NB4 (cell line): ENCODE measurements around the gene DTL.

Source experiments
- DNase-seq: peaks from one replicate; pipeline ENCODE4 v3.0.0; 2010; ENCODE audit warnings: low read depth
- H3K4me3 ChIP-seq: one replicate; pipeline ENCODE4 v1.5.1; 2011; ENCODE audit warnings: mild to moderate bottlenecking, low read depth, low read length, moderate library complexity
- MYC ChIP-seq: IDR thresholded peaks from 2 replicates; pipeline ENCODE4 v1.6.1; 2011; ENCODE audit warnings: low read depth, low read length
- POLR2A ChIP-seq: IDR thresholded peaks from 2 replicates; pipeline ENCODE4 v1.6.1; 2011; ENCODE audit warnings: mild to moderate bottlenecking; ENCODE audit not compliant: insufficient read length; ENCODE audit errors: extremely low read depth
- TF ChIP-seq, protein P1 (sequence below): IDR thresholded peaks from one replicate; pipeline ENCODE4 v1.5.1; 2012; ENCODE audit warnings: low read depth, low read length
- TF ChIP-seq, protein P2 (sequence below): IDR thresholded peaks from 2 replicates; pipeline ENCODE4 v1.6.1; 2011; ENCODE audit warnings: low read depth, low read length

The DTL gene

DNA sequence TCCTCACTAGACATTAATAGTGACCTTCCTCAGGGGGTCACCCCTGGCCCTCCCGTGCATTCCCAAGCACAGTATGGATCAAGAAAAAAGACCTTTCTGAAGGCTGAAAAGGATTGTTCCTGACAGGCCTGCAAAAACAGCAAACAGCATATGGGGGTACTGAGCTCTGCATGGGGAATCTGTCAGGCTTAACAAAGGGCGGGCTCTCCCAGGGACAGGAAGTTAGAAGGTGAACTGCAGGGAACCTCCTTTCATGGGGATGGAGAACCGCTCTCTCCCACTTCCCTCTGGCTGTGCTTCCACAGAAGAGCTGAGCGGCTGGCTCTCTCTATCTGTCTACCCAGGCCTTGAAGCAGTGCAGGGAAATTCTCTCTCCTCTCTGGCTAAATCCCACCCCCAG lies 91.7 kb downstream of the DTL start:
- TF ChIP-seq, protein P1, sequence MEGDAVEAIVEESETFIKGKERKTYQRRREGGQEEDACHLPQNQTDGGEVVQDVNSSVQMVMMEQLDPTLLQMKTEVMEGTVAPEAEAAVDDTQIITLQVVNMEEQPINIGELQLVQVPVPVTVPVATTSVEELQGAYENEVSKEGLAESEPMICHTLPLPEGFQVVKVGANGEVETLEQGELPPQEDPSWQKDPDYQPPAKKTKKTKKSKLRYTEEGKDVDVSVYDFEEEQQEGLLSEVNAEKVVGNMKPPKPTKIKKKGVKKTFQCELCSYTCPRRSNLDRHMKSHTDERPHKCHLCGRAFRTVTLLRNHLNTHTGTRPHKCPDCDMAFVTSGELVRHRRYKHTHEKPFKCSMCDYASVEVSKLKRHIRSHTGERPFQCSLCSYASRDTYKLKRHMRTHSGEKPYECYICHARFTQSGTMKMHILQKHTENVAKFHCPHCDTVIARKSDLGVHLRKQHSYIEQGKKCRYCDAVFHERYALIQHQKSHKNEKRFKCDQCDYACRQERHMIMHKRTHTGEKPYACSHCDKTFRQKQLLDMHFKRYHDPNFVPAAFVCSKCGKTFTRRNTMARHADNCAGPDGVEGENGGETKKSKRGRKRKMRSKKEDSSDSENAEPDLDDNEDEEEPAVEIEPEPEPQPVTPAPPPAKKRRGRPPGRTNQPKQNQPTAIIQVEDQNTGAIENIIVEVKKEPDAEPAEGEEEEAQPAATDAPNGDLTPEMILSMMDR, result no peak
- no peak for TF ChIP-seq MYC
- TF ChIP-seq, protein P2, sequence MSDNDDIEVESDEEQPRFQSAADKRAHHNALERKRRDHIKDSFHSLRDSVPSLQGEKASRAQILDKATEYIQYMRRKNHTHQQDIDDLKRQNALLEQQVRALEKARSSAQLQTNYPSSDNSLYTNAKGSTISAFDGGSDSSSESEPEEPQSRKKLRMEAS, result no peak
- TF ChIP-seq POLR2A, result no peak
- no peak for DNase-seq
- H3K4me3 ChIP-seq, result no peak overlapping the region

DNA sequence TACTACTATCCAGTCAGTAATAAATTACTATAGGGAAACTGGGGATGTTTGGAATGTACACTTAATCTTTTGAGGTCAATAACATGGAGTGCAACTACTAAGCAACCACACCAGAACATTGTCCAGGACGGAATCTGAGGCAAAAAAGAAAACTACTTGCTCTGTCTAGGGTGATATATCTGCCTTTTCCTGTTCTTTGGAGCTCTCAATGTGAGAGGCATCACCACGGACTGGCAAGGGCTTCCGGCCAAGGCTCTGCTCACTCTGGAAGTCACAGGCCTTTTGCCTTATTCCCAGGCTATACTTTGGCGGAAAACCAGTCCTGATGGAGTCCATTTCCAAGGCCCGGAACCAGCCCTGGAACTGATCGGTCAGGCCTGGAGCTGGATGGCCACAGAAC lies 94.2 kb downstream of the DTL start:
- DNase-seq, result no peak
- TF ChIP-seq MYC (no peak), POLR2A (no peak)
- TF ChIP-seq, protein P2, result no peak
- H3K4me3 ChIP-seq, result no peak overlapping the region

DNA sequence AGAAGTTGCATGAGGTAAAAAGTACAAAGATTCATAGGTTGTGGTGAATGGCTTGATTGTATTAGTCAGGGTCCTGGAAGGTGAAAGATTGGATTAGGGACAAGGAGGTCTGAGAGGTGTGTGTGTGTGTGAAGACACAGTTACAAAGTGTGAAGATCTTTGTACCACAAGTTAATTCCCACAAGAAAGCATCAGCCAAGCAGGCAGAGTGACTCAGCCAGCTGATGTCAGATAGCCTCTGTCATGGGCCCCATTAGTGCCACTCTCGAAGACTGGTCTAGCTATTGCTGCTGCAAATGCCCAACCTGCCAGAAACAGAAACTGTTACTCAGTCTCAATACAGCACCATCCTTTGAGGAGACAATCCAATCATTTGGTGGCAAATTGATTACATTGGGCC lies 96.5 kb downstream of the DTL start:
- no peak for DNase-seq
- no peak for TF ChIP-seq MYC
- TF ChIP-seq, protein P2, result no peak
- TF ChIP-seq POLR2A, result no peak
- TF ChIP-seq, protein P1, result no peak
- H3K4me3 ChIP-seq, result no peak overlapping the region

DNA sequence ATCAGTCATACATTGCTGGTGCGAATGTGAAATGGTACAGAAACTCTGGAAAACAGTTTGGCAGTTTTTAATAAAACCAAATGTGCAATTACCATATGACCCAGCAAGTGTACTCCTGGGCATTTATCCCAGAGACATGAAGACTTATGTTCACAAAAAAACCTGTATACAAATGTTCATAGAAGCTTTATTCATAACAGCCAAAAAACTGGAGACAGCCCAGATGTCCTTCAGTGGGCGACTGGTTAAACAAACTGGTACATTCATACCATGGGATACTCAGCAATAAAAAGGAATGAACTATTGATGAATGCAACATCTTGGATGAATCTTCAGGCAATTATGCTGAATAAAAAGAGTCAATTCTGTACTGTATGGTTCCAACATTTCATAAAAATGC lies 97.8 kb downstream of the DTL start:
- no peak for DNase-seq
- TF ChIP-seq POLR2A (no peak), MYC (no peak)
- TF ChIP-seq, protein P1, result no peak
- TF ChIP-seq, protein P2, result no peak
- no peak overlapping the region for H3K4me3 ChIP-seq

DNA sequence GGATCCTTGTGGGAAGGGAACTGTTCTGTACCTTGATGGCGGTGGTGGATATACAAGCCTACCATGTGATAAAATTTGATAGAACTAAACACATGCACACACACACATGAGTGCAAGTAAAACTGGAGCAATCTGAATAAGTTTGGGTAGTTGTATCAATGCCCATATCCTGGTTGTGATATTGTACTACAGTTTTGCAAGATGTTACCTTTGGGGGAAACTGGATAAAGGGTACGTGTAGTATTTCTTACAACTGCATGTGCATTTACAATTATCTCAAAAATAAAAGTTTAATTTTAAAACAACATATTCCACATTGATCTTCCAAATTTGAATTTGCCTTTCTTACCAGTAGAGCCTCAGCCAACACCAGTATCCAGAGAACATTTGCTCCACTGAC lies 99.6 kb downstream of the DTL start:
- no peak for TF ChIP-seq MYC
- no peak for TF ChIP-seq POLR2A
- TF ChIP-seq, protein P1, result no peak
- TF ChIP-seq, protein P2, result no peak
- H3K4me3 ChIP-seq, result no peak overlapping the region
- no peak for DNase-seq

DNA sequence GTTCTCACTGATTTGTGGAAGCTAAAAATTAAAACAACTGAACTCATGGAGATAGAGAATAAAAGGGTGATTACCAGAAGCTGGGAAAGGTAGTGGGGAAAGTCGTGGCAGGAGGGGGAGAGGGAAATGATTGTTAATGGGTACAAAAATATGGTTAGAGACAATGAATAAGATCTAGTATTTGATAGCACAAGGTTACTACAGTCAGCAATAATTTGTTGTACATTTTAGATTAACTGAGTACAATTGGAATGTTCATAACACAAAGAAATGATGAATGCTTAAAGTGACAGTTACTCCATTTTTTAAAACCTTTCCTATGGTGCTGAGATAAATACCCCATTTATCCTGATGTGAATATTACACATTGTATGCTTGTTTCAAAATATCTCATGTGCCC lies 102.3 kb downstream of the DTL start:
- no peak overlapping the region for H3K4me3 ChIP-seq
- TF ChIP-seq, protein P1, result no peak
- TF ChIP-seq, protein P2, result no peak
- TF ChIP-seq POLR2A (no peak), MYC (no peak)
- no peak for DNase-seq

DNA sequence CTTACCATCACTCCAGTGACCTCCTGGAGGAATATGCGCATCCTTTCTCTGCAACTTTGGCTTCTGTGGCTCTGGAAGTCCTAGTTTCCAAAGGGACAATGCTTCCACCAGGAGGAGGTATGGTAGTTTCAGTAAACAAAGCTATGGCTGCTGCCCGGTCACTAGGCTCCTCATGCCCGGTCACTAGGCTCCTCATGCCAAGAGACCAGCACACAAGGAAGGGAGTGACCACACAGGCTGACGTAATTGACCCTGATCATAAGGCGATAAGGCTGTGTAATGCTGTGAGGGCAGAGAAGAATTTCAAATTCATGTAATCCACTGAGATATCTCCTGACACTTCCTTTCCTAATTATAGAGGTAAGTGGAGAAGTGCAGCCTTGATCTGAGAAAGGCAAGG lies 102.9 kb downstream of the DTL start:
- no peak for TF ChIP-seq POLR2A
- TF ChIP-seq, protein P1, result no peak
- no peak for TF ChIP-seq MYC
- TF ChIP-seq, protein P2, result no peak
- H3K4me3 ChIP-seq, result no peak overlapping the region
- DNase-seq, result no peak
